Measurements from ENCODE around the gene WDR88. TPM values are rescaled to one million over a fixed set of nuclear protein-coding genes. Genes with fewer than 3 reads are reported as not detected.

The WDR88 gene
- total RNA-seq, 1 experiment from 2014 or later: 0.28 TPM

DNA sequence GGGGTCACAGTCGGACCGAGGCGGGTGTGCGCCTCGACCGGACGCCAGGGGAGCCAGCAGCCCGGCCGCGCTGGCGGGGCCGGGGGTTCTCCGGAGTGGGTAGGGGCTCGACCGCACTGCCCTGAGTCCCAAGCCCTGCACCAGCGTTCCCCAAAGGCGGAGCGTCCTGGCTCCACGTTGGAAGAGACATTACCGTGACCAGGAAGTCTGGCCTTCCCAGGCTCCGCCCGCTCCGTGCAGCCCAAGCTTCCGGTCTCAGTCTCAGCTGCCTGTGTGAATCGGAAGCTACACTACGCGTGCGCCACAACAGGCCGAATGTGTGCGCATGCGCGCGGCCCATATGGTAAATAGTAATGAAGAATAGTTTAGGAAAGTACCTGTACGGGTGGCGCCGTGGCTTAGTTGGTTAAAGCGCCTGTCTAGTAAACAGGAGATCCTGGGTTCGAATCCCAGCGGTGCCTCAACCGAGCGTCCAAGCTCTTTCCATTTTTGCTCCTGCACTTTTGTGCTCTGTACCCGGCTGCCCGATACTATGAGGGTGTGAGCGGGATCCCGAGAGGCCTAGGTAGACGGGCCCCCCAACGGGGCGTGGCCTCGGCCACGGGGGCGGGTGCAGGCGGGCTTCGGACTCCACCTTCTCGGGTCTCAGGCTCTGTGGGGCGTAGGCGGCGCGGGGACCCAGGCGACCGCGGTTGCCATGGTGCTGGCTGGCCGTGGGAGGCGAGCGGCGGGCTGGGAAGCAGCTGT is 44.9 kb downstream of the WDR88 start (continued):
- TF ChIP-seq, protein P1, sequence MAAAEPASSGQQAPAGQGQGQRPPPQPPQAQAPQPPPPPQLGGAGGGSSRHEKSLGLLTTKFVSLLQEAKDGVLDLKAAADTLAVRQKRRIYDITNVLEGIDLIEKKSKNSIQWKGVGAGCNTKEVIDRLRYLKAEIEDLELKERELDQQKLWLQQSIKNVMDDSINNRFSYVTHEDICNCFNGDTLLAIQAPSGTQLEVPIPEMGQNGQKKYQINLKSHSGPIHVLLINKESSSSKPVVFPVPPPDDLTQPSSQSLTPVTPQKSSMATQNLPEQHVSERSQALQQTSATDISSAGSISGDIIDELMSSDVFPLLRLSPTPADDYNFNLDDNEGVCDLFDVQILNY (CRISPR knock-in tag; IDR thresholded peaks at IDR 0.05): peak; percentile 56; the same call in 1 of the 2 replicates
- TF ChIP-seq, protein P2, sequence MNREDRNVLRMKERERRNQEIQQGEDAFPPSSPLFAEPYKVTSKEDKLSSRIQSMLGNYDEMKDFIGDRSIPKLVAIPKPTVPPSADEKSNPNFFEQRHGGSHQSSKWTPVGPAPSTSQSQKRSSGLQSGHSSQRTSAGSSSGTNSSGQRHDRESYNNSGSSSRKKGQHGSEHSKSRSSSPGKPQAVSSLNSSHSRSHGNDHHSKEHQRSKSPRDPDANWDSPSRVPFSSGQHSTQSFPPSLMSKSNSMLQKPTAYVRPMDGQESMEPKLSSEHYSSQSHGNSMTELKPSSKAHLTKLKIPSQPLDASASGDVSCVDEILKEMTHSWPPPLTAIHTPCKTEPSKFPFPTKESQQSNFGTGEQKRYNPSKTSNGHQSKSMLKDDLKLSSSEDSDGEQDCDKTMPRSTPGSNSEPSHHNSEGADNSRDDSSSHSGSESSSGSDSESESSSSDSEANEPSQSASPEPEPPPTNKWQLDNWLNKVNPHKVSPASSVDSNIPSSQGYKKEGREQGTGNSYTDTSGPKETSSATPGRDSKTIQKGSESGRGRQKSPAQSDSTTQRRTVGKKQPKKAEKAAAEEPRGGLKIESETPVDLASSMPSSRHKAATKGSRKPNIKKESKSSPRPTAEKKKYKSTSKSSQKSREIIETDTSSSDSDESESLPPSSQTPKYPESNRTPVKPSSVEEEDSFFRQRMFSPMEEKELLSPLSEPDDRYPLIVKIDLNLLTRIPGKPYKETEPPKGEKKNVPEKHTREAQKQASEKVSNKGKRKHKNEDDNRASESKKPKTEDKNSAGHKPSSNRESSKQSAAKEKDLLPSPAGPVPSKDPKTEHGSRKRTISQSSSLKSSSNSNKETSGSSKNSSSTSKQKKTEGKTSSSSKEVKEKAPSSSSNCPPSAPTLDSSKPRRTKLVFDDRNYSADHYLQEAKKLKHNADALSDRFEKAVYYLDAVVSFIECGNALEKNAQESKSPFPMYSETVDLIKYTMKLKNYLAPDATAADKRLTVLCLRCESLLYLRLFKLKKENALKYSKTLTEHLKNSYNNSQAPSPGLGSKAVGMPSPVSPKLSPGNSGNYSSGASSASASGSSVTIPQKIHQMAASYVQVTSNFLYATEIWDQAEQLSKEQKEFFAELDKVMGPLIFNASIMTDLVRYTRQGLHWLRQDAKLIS (CRISPR knock-in tag; IDR thresholded peaks at IDR 0.05; ENCODE audit: borderline replicate concordance): no peak
- no peak for TF ChIP-seq ZNF138 (CRISPR knock-in tag; conservative IDR thresholded peaks at IDR 0.05)
- TF ChIP-seq, protein P3, sequence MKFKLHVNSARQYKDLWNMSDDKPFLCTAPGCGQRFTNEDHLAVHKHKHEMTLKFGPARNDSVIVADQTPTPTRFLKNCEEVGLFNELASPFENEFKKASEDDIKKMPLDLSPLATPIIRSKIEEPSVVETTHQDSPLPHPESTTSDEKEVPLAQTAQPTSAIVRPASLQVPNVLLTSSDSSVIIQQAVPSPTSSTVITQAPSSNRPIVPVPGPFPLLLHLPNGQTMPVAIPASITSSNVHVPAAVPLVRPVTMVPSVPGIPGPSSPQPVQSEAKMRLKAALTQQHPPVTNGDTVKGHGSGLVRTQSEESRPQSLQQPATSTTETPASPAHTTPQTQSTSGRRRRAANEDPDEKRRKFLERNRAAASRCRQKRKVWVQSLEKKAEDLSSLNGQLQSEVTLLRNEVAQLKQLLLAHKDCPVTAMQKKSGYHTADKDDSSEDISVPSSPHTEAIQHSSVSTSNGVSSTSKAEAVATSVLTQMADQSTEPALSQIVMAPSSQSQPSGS (CRISPR knock-in tag; IDR thresholded peaks at IDR 0.05; ENCODE audit: borderline replicate concordance, low read depth): no peak
- TF ChIP-seq CREB1 (CRISPR knock-in tag; IDR thresholded peaks at IDR 0.05): no peak
- no peak for TF ChIP-seq ZNF671 (CRISPR knock-in tag; IDR thresholded peaks at IDR 0.05)
- TF ChIP-seq, protein P4, sequence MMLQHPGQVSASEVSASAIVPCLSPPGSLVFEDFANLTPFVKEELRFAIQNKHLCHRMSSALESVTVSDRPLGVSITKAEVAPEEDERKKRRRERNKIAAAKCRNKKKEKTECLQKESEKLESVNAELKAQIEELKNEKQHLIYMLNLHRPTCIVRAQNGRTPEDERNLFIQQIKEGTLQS (CRISPR knock-in tag; conservative IDR thresholded peaks at IDR 0.05): no peak
- TF ChIP-seq EMX1 (CRISPR knock-in tag; IDR thresholded peaks at IDR 0.05): no peak
- TF ChIP-seq, protein P5, sequence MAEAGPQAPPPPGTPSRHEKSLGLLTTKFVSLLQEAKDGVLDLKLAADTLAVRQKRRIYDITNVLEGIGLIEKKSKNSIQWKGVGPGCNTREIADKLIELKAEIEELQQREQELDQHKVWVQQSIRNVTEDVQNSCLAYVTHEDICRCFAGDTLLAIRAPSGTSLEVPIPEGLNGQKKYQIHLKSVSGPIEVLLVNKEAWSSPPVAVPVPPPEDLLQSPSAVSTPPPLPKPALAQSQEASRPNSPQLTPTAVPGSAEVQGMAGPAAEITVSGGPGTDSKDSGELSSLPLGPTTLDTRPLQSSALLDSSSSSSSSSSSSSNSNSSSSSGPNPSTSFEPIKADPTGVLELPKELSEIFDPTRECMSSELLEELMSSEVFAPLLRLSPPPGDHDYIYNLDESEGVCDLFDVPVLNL (CRISPR knock-in tag; IDR thresholded peaks at IDR 0.05; ENCODE audit: borderline replicate concordance, low read depth): peak; percentile 46; the same call in 1 of the 2 replicates
- TF ChIP-seq JAZF1 (CRISPR knock-in tag; IDR thresholded peaks at IDR 0.05): no peak
- TF ChIP-seq RORB (CRISPR knock-in tag; IDR thresholded peaks at IDR 0.05): no peak
- no peak for TF ChIP-seq ZNF219 (CRISPR knock-in tag; IDR thresholded peaks at IDR 0.05; ENCODE audit: borderline replicate concordance)
- TF ChIP-seq, protein P6, sequence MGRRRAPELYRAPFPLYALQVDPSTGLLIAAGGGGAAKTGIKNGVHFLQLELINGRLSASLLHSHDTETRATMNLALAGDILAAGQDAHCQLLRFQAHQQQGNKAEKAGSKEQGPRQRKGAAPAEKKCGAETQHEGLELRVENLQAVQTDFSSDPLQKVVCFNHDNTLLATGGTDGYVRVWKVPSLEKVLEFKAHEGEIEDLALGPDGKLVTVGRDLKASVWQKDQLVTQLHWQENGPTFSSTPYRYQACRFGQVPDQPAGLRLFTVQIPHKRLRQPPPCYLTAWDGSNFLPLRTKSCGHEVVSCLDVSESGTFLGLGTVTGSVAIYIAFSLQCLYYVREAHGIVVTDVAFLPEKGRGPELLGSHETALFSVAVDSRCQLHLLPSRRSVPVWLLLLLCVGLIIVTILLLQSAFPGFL (CRISPR knock-in tag; IDR thresholded peaks at IDR 0.05; ENCODE audit: borderline replicate concordance): no peak
- TF ChIP-seq, protein P7, sequence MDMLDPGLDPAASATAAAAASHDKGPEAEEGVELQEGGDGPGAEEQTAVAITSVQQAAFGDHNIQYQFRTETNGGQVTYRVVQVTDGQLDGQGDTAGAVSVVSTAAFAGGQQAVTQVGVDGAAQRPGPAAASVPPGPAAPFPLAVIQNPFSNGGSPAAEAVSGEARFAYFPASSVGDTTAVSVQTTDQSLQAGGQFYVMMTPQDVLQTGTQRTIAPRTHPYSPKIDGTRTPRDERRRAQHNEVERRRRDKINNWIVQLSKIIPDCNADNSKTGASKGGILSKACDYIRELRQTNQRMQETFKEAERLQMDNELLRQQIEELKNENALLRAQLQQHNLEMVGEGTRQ (CRISPR knock-in tag; IDR thresholded peaks at IDR 0.05): no peak
- no peak for TF ChIP-seq ZNF121 (CRISPR knock-in tag; IDR thresholded peaks at IDR 0.05)
- TF ChIP-seq NR1H2 (CRISPR knock-in tag; IDR thresholded peaks at IDR 0.05): no peak
- TF ChIP-seq MYBL2 (CRISPR knock-in tag; IDR thresholded peaks at IDR 0.05): no peak
- no peak for TF ChIP-seq GTF2I (CRISPR knock-in tag; conservative IDR thresholded peaks at IDR 0.05)
- no peak for TF ChIP-seq TEAD4 (CRISPR knock-in tag; IDR thresholded peaks at IDR 0.05)
- 0 out of 2 replicates have a peak, but pooled peaks have one; percentile 28 for TF ChIP-seq CBFB (CRISPR knock-in tag; IDR thresholded peaks at IDR 0.05; ENCODE audit: low read depth)
- no peak for TF ChIP-seq SMAD3 (CRISPR knock-in tag; IDR thresholded peaks at IDR 0.05; ENCODE audit: borderline replicate concordance)
- TF ChIP-seq, protein P8, sequence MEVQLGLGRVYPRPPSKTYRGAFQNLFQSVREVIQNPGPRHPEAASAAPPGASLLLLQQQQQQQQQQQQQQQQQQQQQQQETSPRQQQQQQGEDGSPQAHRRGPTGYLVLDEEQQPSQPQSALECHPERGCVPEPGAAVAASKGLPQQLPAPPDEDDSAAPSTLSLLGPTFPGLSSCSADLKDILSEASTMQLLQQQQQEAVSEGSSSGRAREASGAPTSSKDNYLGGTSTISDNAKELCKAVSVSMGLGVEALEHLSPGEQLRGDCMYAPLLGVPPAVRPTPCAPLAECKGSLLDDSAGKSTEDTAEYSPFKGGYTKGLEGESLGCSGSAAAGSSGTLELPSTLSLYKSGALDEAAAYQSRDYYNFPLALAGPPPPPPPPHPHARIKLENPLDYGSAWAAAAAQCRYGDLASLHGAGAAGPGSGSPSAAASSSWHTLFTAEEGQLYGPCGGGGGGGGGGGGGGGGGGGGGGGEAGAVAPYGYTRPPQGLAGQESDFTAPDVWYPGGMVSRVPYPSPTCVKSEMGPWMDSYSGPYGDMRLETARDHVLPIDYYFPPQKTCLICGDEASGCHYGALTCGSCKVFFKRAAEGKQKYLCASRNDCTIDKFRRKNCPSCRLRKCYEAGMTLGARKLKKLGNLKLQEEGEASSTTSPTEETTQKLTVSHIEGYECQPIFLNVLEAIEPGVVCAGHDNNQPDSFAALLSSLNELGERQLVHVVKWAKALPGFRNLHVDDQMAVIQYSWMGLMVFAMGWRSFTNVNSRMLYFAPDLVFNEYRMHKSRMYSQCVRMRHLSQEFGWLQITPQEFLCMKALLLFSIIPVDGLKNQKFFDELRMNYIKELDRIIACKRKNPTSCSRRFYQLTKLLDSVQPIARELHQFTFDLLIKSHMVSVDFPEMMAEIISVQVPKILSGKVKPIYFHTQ (CRISPR knock-in tag; IDR thresholded peaks at IDR 0.05): no peak
- TF ChIP-seq, protein P9, sequence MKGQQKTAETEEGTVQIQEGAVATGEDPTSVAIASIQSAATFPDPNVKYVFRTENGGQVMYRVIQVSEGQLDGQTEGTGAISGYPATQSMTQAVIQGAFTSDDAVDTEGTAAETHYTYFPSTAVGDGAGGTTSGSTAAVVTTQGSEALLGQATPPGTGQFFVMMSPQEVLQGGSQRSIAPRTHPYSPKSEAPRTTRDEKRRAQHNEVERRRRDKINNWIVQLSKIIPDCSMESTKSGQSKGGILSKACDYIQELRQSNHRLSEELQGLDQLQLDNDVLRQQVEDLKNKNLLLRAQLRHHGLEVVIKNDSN (CRISPR knock-in tag; IDR thresholded peaks at IDR 0.05): no peak

Measured in WTC11 (cell line).